Uterus (tissue), 4 donors: ENCODE measurements around the gene NCOA3. TPM values are rescaled to one million over a fixed set of nuclear protein-coding genes. Genes with fewer than 3 reads are reported as not detected.
"Not testable (repeated sequence)": the region's sequence is repeated elsewhere in the genome, so short reads cannot be mapped to it uniquely, and the experiment has no call there.

Experiments
- DNase-seq, 2 donors: peaks; one replicate each; pipeline ENCODE4 v3.0.0-alpha.2; 2019 to 2020
- H3K27ac ChIP-seq, 2 donors: fragments of 200-600 bp; sonication (generic); 1 replicate in 1 of 2; 2 replicates in 1 of 2; pipeline ENCODE4 v1.5.1; 2016 to 2018
- H3K27me3 ChIP-seq, 2 donors: fragments of 200-600 bp; sonication (generic); one replicate each; pipeline ENCODE4 v1.5.1; 2018 to 2019; ENCODE audit warnings: control low read depth in 1 of 2
- H3K36me3 ChIP-seq, 2 donors: fragments of 200-600 bp; sonication (generic); one replicate each; pipeline ENCODE4 v1.5.1; 2019; ENCODE audit warnings: control low read depth in 1 of 2
- H3K4me1 ChIP-seq, 2 donors: fragments of 200-600 bp; sonication (generic); one replicate each; pipeline ENCODE4 v1.5.1; 2018 to 2019; ENCODE audit warnings: control low read depth in 1 of 2
- H3K4me3 ChIP-seq, 2 donors: fragments of 200-600 bp; sonication (generic); 1 replicate in 1 of 2; 2 replicates in 1 of 2; pipeline ENCODE4 v1.5.1; 2018 to 2019; ENCODE audit warnings: mild to moderate bottlenecking in 1 of 2
- H3K9me3 ChIP-seq, 2 donors: fragments of 200-600 bp; sonication (generic); one replicate each; pipeline ENCODE4 v1.5.1; 2019; ENCODE audit warnings: control low read depth in 1 of 2
- CTCF ChIP-seq, 4 experiments: fragments of 200-600 bp in 2 of 4; fragments of 450-650 bp in 2 of 4; sonication (generic) in 2 of 4; IDR thresholded peaks; one replicate each; pipeline ENCODE4 v1.5.1; 2016 to 2019; ENCODE audit warnings: antibody characterized with exemption in 4 of 4, mild to moderate bottlenecking in 2 of 4, moderate library complexity in 1 of 4
- POLR2A ChIP-seq, 2 donors: fragments of 450-650 bp; IDR thresholded peaks; one replicate each; pipeline ENCODE4 v1.6.1; 2016; ENCODE audit warnings: antibody characterized with exemption in 2 of 2, mild to moderate bottlenecking in 1 of 2, moderate library complexity in 1 of 2
- intact Hi-C: fragments of 100-400 bp; cut with DNase I; formaldehyde crosslinking; loops from one replicate; pipeline ENCODE4 v1.15.1; 2023; ENCODE audit warnings: low total_unique reads
- total RNA-seq, 4 donors: library from RNA; depleted of rRNA in 3 of 4; stranded (reverse); fragments of >200 nt in 3 of 4; gene quantifications; one replicate each; pipeline versions ENCODE4 v1.1.0 to v1.2.4, GENCODE V29; 2014 to 2023
- donor health status: DM: yes; HTN: yes; CAD: no.

The NCOA3 gene
- total RNA-seq, 4 donors from 2014 or later = 27.9 to 59.2 (median 44.2) TPM

GRCh38 chr20:47461120-47461685, 40.5 kb upstream of the NCOA3 start:
- DNase-seq = no peak
- Histone ChIP-seq H3K9me3 (no peaks in the 10 kb centered on the region), H3K27ac (no peak overlapping the region), H3K4me1 (no peaks in the 10 kb centered on the region), H3K36me3 (no peaks in the 10 kb centered on the region), H3K27me3 (no peaks in the 10 kb centered on the region), H3K4me3 (no peak overlapping the region)
- TF ChIP-seq POLR2A (IDR thresholded peaks at IDR 0.05) (no peak), CTCF (IDR thresholded peaks at IDR 0.05) (no peak)
- intact Hi-C loops = no loop called here

GRCh38 chr20:47461906-47462305, 39.8 kb upstream of the NCOA3 start:
- H3K4me1 ChIP-seq, H3K36me3 ChIP-seq, DNase-seq, intact Hi-C loops, H3K27me3 ChIP-seq, H3K4me3 ChIP-seq, H3K9me3 ChIP-seq, H3K27ac ChIP-seq: not testable (repeated sequence)

DNA sequence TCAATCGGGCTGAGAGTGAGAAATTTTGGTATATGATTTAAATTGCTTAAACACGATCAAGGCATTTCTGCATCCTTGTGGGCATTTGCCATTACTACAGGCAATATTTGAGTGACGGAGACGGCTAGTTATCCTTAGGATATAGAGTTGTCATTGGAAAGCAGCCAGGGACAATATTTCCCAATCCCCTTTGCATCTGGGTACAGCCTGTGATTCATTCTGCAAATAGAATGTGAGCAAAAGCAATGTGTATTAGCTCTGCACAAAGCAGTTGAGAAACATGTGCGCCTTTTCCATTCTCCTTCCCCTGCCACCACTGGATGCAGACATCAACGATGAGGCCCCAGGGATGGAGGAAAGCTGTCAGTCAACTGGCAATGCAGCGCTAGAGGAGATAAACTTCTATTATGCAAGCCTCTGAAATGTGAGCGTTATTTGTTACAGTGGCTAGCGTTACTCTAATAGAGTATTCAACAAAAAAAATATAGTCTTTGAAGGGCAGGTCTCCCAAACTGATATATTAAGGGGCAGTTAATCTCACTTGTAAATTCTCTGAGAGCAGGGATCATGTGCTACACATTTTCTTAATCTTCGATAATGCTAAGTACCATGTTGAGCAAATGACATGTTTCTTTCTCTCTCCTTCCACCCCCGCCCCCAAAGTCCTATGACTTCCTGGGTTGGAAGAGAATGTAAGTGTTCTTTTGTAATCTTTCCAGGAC, 37.1 kb upstream of the NCOA3 start:
- Histone ChIP-seq H3K9me3 (no peaks in the 10 kb centered on the region), H3K4me3 (no peak overlapping the region), H3K27me3 (no peaks in the 10 kb centered on the region), H3K36me3 (no peaks in the 10 kb centered on the region), H3K4me1 (no peaks in the 10 kb centered on the region), H3K27ac (peak overlapping the region in 1 of 2 donors; percentile 33)
- DNase-seq = peak in 1 of 2 donors; percentile 51
- intact Hi-C loops = no loop called here
- TF ChIP-seq CTCF (IDR thresholded peaks at IDR 0.05) = peak in 2 of 4 experiments; percentile 4 to 20
- no peak for TF ChIP-seq POLR2A (IDR thresholded peaks at IDR 0.05)

GRCh38 chr20:47465335-47466090, 36.2 kb upstream of the NCOA3 start:
- DNase-seq = no peak
- H3K36me3 ChIP-seq = no peaks in the 10 kb centered on the region
- H3K27ac ChIP-seq = no peak overlapping the region
- no peaks in the 10 kb centered on the region for H3K4me1 ChIP-seq
- intact Hi-C loops = no loop called here
- TF ChIP-seq CTCF (IDR thresholded peaks at IDR 0.05) (no peak), POLR2A (IDR thresholded peaks at IDR 0.05) (no peak)
- H3K27me3 ChIP-seq = no peaks in the 10 kb centered on the region
- H3K9me3 ChIP-seq = no peaks in the 10 kb centered on the region
- no peak overlapping the region for H3K4me3 ChIP-seq

DNA sequence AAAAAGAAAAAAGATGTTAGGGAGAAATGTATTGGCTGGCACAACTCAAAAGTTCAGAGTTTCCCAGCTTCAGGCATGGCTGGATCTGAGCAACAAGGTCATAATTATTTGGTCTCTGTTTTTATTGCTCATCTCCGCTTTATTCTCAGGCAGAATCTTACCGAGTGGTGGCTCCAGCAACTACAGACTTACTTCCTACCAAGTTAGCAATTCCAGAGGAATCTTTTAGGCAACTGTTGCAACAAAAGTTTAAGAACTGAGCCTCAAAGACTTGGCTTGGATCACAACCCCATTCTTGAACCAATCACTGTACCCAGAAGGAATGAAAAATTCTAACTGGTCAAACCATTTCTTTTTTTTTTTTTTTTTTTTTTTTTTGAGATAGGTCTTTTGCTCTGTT, 35.5 kb upstream of the NCOA3 start:
- DNase-seq = no peak
- TF ChIP-seq CTCF (IDR thresholded peaks at IDR 0.05) (no peak), POLR2A (IDR thresholded peaks at IDR 0.05) (no peak)
- H3K4me1 ChIP-seq = no peaks in the 10 kb centered on the region
- H3K27me3 ChIP-seq = no peaks in the 10 kb centered on the region
- H3K27ac ChIP-seq = no peak overlapping the region
- no peaks in the 10 kb centered on the region for H3K9me3 ChIP-seq
- no peaks in the 10 kb centered on the region for H3K36me3 ChIP-seq
- H3K4me3 ChIP-seq = no peak overlapping the region
- intact Hi-C loops = no loop called here
